ENCODE results near the gene FAM114A2. TPM values are rescaled to one million over a fixed set of nuclear protein-coding genes. Genes with fewer than 3 reads are reported as not detected.
"Not testable (repeated sequence)": the region's sequence is repeated elsewhere in the genome, so short reads cannot be mapped to it uniquely, and the experiment has no call there.

FAM114A2 gene
- polyA plus RNA-seq, 2 donors = 6.2 to 8.2 TPM

DNA sequence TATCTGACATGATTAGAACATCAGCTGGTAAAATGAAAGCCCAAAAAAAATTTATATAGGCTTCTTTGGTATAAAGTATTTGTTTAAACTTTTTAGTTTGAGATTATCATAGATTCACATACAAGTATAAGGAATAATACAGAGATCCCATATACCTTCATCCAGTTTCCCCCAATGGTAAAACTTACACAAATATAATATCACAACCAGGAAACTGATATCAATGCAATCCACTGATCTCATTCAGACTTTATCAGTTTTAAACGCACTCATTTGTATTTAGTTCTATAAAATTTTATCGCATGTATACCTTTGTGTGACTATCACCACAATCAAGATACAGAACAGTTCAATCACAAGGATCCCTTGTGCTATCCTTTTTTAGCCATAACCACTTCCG lies 3.8 kb downstream of the FAM114A2 start:
- H3K4me3 ChIP-seq (ENCODE audit: low read depth in 1 of 2, low read length in 2 of 2) = no peak overlapping the region
- WGBS, 2 donors = 85 to 98% methylated on average over 3 of the region's 3 CpGs
- H3K9me3 ChIP-seq (ENCODE audit: control insufficient read depth in 2 of 2, insufficient read depth in 1 of 2, low read depth in 1 of 2, low read length in 1 of 2) = no peaks in the 10 kb centered on the region

GRCh38 chr5:154031937-154032489 lies 6.7 kb downstream of the FAM114A2 start:
- WGBS, 2 donors = 75 to 83% methylated on average over 2 of the region's 2 CpGs
- Histone ChIP-seq H3K36me3 (ENCODE audit: control insufficient read depth in 2 of 2, insufficient read depth in 2 of 2, low read length in 1 of 2) (peaks cover 0 to 3% of the 10 kb centered on the region in 2 donors), H3K27ac (ENCODE audit: low read depth in 2 of 2, low read length in 1 of 2) (no peak overlapping the region), H3K9me3 (ENCODE audit: control insufficient read depth in 2 of 2, insufficient read depth in 1 of 2, low read depth in 1 of 2, low read length in 1 of 2) (no peaks in the 10 kb centered on the region), H3K27me3 (ENCODE audit: control insufficient read depth in 1 of 2, insufficient read depth in 2 of 2, low read length in 2 of 2) (no peaks in the 10 kb centered on the region), H3K4me1 (ENCODE audit: control insufficient read depth in 2 of 2, insufficient read depth in 2 of 2, low read length in 1 of 2) (no peaks in the 10 kb centered on the region), H3K4me3 (ENCODE audit: low read depth in 1 of 2, low read length in 2 of 2) (no peak overlapping the region)

More for the DNA sequence above, 3.8 kb downstream of the FAM114A2 start:
- Histone ChIP-seq H3K27ac (ENCODE audit: low read depth in 2 of 2, low read length in 1 of 2) (no peak overlapping the region), H3K36me3 (ENCODE audit: control insufficient read depth in 2 of 2, insufficient read depth in 2 of 2, low read length in 1 of 2) (no peaks in the 10 kb centered on the region), H3K27me3 (ENCODE audit: control insufficient read depth in 1 of 2, insufficient read depth in 2 of 2, low read length in 2 of 2) (no peaks in the 10 kb centered on the region), H3K4me1 (ENCODE audit: control insufficient read depth in 2 of 2, insufficient read depth in 2 of 2, low read length in 1 of 2) (no peaks in the 10 kb centered on the region)

GRCh38 chr5:154025951-154026350 lies 12.8 kb downstream of the FAM114A2 start:
- H3K27ac ChIP-seq (ENCODE audit: low read depth in 2 of 2, low read length in 1 of 2) = no peak overlapping the region
- no peak overlapping the region for H3K4me3 ChIP-seq (ENCODE audit: low read depth in 1 of 2, low read length in 2 of 2)
- peaks cover 0 to 3% of the 10 kb centered on the region in 2 donors for H3K36me3 ChIP-seq (ENCODE audit: control insufficient read depth in 2 of 2, insufficient read depth in 2 of 2, low read length in 1 of 2)
- no peaks in the 10 kb centered on the region for H3K27me3 ChIP-seq (ENCODE audit: control insufficient read depth in 1 of 2, insufficient read depth in 2 of 2, low read length in 2 of 2)
- H3K9me3 ChIP-seq (ENCODE audit: control insufficient read depth in 2 of 2, insufficient read depth in 1 of 2, low read depth in 1 of 2, low read length in 1 of 2) = no peaks in the 10 kb centered on the region
- no peaks in the 10 kb centered on the region for H3K4me1 ChIP-seq (ENCODE audit: control insufficient read depth in 2 of 2, insufficient read depth in 2 of 2, low read length in 1 of 2)

DNA sequence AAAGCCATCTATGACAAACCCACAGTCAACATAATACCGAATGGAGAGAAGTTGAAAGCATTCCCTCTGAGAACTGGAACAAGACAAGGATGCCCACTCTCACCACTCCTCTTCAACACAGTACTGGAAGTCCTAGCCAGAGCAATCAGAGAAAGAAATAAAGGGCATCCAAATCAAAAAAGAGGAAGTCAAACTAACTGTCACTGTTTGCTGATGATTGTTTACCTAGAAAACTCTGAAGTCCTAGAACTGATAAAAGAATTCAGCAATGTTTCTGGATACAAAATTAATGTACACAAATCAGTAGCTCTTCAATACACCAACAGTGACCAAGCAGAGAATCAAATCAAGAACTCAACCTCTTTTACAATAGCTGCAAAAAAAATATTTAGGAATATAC lies 19.8 kb downstream of the FAM114A2 start:
- not testable (repeated sequence) for H3K4me3 ChIP-seq (ENCODE audit: low read depth in 1 of 2, low read length in 2 of 2); H3K27me3 ChIP-seq (ENCODE audit: control insufficient read depth in 1 of 2, insufficient read depth in 2 of 2, low read length in 2 of 2); H3K27ac ChIP-seq (ENCODE audit: low read depth in 2 of 2, low read length in 1 of 2); H3K36me3 ChIP-seq (ENCODE audit: control insufficient read depth in 2 of 2, insufficient read depth in 2 of 2, low read length in 1 of 2); H3K9me3 ChIP-seq (ENCODE audit: control insufficient read depth in 2 of 2, insufficient read depth in 1 of 2, low read depth in 1 of 2, low read length in 1 of 2); H3K4me1 ChIP-seq (ENCODE audit: control insufficient read depth in 2 of 2, insufficient read depth in 2 of 2, low read length in 1 of 2)
- 91 to 97% methylated on average over 1 of the region's 1 CpG for WGBS, 2 donors

DNA sequence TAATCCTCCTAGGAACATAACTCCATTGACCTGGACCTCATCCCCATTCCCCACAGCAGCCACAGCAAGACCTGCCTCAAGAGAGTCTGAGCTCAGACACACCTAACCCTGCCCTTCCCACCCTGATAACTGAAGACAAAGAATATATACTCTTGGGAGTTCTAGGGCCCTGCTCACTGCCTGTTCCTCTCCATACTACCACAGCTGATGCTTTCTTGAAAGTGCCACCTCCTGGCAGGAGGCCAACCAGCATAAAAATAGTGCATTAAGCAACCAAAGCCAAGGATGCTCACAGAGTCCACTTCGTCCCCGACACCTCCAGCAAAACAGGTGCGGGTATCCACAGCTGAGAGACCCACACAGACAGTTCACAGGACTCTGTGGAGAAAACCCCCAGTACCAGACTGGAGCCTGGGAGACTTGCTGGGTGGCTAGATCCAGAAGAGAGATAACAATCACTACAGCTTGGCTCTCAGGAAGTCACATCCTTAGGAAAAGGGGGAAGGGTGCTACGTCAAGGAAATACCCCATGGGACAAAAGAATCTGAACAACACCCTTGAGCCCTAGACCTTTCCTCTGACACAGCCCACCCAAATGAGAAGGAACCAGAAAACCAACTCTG lies 23.5 kb downstream of the FAM114A2 start:
- Histone ChIP-seq H3K4me1 (ENCODE audit: control insufficient read depth in 2 of 2, insufficient read depth in 2 of 2, low read length in 1 of 2) (no peaks in the 10 kb centered on the region), H3K9me3 (ENCODE audit: control insufficient read depth in 2 of 2, insufficient read depth in 1 of 2, low read depth in 1 of 2, low read length in 1 of 2) (no peaks in the 10 kb centered on the region), H3K4me3 (ENCODE audit: low read depth in 1 of 2, low read length in 2 of 2) (no peak overlapping the region), H3K27me3 (ENCODE audit: control insufficient read depth in 1 of 2, insufficient read depth in 2 of 2, low read length in 2 of 2) (no peaks in the 10 kb centered on the region), H3K36me3 (ENCODE audit: control insufficient read depth in 2 of 2, insufficient read depth in 2 of 2, low read length in 1 of 2) (peaks cover 2% of the 10 kb centered on the region in 2 donors), H3K27ac (ENCODE audit: low read depth in 2 of 2, low read length in 1 of 2) (no peak overlapping the region)
- WGBS, 2 donors = 89 to 93% methylated on average over 4 of the region's 4 CpGs

- Histone ChIP-seq H3K36me3 (ENCODE audit: control insufficient read depth in 2 of 2, insufficient read depth in 2 of 2, low read length in 1 of 2) (peaks cover 2% of the 10 kb centered on the region in 2 donors), H3K4me3 (ENCODE audit: low read depth in 1 of 2, low read length in 2 of 2) (no peak overlapping the region), H3K27me3 (ENCODE audit: control insufficient read depth in 1 of 2, insufficient read depth in 2 of 2, low read length in 2 of 2) (no peaks in the 10 kb centered on the region), H3K4me1 (ENCODE audit: control insufficient read depth in 2 of 2, insufficient read depth in 2 of 2, low read length in 1 of 2) (no peaks in the 10 kb centered on the region), H3K9me3 (ENCODE audit: control insufficient read depth in 2 of 2, insufficient read depth in 1 of 2, low read depth in 1 of 2, low read length in 1 of 2) (no peaks in the 10 kb centered on the region), H3K27ac (ENCODE audit: low read depth in 2 of 2, low read length in 1 of 2) (no peak overlapping the region)
- 45 to 50% methylated on average over 3 of the region's 3 CpGs for whole genome bisulfite sequencing, 2 donors
Measured at GRCh38 chr5:154010660-154011059, 28.1 kb downstream of the FAM114A2 start.

DNA sequence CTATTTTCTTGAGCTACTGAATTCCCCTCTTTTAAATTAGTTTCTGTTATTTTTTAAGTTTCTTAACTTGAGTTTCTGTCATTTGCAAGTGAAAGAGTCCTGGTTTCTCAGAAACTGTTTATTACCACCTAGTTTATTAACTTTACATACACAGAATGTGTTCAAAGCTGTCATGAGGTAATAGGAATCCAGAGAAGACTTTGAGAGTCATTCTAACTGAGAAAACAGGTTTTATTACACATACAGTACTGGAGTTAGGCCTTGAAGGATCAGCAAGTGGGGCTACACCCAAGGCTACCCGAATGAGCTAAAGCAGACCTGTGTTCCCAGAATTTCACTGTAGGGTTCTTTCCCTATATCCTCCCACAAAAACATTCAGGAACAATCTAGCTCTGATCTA lies 33.1 kb downstream of the FAM114A2 start:
- Histone ChIP-seq H3K9me3 (ENCODE audit: control insufficient read depth in 2 of 2, insufficient read depth in 1 of 2, low read depth in 1 of 2, low read length in 1 of 2) (no peaks in the 10 kb centered on the region), H3K4me3 (ENCODE audit: low read depth in 1 of 2, low read length in 2 of 2) (no peak overlapping the region), H3K27me3 (ENCODE audit: control insufficient read depth in 1 of 2, insufficient read depth in 2 of 2, low read length in 2 of 2) (no peaks in the 10 kb centered on the region), H3K4me1 (ENCODE audit: control insufficient read depth in 2 of 2, insufficient read depth in 2 of 2, low read length in 1 of 2) (no peaks in the 10 kb centered on the region), H3K36me3 (ENCODE audit: control insufficient read depth in 2 of 2, insufficient read depth in 2 of 2, low read length in 1 of 2) (no peaks in the 10 kb centered on the region), H3K27ac (ENCODE audit: low read depth in 2 of 2, low read length in 1 of 2) (no peak overlapping the region)
- 77 to 96% methylated on average over 1 of the region's 1 CpG for WGBS, 2 donors

DNA sequence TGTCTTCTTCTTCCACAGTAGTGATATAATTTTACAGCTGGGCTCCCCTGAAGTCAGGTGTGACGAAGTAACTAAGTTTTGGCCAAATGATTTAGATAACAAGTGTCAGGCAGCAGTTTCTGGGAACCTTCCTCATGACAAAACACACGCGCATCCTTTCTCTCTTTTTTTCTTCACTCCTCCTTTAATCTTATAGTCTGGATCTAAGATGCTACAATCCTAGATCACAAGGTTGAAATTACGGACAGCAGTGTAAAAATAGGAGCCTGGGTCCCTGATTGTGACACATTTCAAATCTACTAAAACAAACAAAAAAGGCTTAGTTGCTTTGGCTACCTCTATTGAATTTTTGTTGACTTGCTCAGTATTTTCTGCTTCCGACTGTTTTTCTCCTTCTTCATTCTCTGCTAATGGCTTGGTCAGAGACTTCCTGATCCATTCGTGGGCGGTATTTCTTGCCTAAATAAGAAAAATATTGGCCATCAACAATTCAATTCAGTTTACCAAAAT lies 36.1 kb downstream of the FAM114A2 start:
- H3K27me3 ChIP-seq (ENCODE audit: control insufficient read depth in 1 of 2, insufficient read depth in 2 of 2, low read length in 2 of 2) = no peaks in the 10 kb centered on the region
- 76 to 79% methylated on average over 7 of the region's 7 CpGs for WGBS, 2 donors
- H3K36me3 ChIP-seq (ENCODE audit: control insufficient read depth in 2 of 2, insufficient read depth in 2 of 2, low read length in 1 of 2) = no peaks in the 10 kb centered on the region
- H3K4me3 ChIP-seq (ENCODE audit: low read depth in 1 of 2, low read length in 2 of 2) = no peak overlapping the region
- H3K27ac ChIP-seq (ENCODE audit: low read depth in 2 of 2, low read length in 1 of 2) = peak overlapping the region in 1 of 2 donors; percentile 8
- no peaks in the 10 kb centered on the region for H3K9me3 ChIP-seq (ENCODE audit: control insufficient read depth in 2 of 2, insufficient read depth in 1 of 2, low read depth in 1 of 2, low read length in 1 of 2)
- no peaks in the 10 kb centered on the region for H3K4me1 ChIP-seq (ENCODE audit: control insufficient read depth in 2 of 2, insufficient read depth in 2 of 2, low read length in 1 of 2)

- Histone ChIP-seq H3K27ac (ENCODE audit: low read depth in 2 of 2, low read length in 1 of 2) (peak overlapping the region in 1 of 2 donors; percentile 8), H3K36me3 (ENCODE audit: control insufficient read depth in 2 of 2, insufficient read depth in 2 of 2, low read length in 1 of 2) (no peaks in the 10 kb centered on the region), H3K4me1 (ENCODE audit: control insufficient read depth in 2 of 2, insufficient read depth in 2 of 2, low read length in 1 of 2) (no peaks in the 10 kb centered on the region), H3K4me3 (ENCODE audit: low read depth in 1 of 2, low read length in 2 of 2) (no peak overlapping the region), H3K9me3 (ENCODE audit: control insufficient read depth in 2 of 2, insufficient read depth in 1 of 2, low read depth in 1 of 2, low read length in 1 of 2) (no peaks in the 10 kb centered on the region), H3K27me3 (ENCODE audit: control insufficient read depth in 1 of 2, insufficient read depth in 2 of 2, low read length in 2 of 2) (no peaks in the 10 kb centered on the region)
- WGBS, 2 donors = 52 to 63% methylated on average over 4 of the region's 4 CpGs
Measured at GRCh38 chr5:154002093-154002492, 36.6 kb downstream of the FAM114A2 start.

GRCh38 chr5:154000703-154001102 lies 38.0 kb downstream of the FAM114A2 start:
- no peaks in the 10 kb centered on the region for H3K27me3 ChIP-seq (ENCODE audit: control insufficient read depth in 1 of 2, insufficient read depth in 2 of 2, low read length in 2 of 2)
- H3K36me3 ChIP-seq (ENCODE audit: control insufficient read depth in 2 of 2, insufficient read depth in 2 of 2, low read length in 1 of 2) = no peaks in the 10 kb centered on the region
- no peak overlapping the region for H3K4me3 ChIP-seq (ENCODE audit: low read depth in 1 of 2, low read length in 2 of 2)
- no peaks in the 10 kb centered on the region for H3K9me3 ChIP-seq (ENCODE audit: control insufficient read depth in 2 of 2, insufficient read depth in 1 of 2, low read depth in 1 of 2, low read length in 1 of 2)
- H3K4me1 ChIP-seq (ENCODE audit: control insufficient read depth in 2 of 2, insufficient read depth in 2 of 2, low read length in 1 of 2) = no peaks in the 10 kb centered on the region
- H3K27ac ChIP-seq (ENCODE audit: low read depth in 2 of 2, low read length in 1 of 2) = no peak overlapping the region
